Measurements from ENCODE around the gene NBEA.

DNA sequence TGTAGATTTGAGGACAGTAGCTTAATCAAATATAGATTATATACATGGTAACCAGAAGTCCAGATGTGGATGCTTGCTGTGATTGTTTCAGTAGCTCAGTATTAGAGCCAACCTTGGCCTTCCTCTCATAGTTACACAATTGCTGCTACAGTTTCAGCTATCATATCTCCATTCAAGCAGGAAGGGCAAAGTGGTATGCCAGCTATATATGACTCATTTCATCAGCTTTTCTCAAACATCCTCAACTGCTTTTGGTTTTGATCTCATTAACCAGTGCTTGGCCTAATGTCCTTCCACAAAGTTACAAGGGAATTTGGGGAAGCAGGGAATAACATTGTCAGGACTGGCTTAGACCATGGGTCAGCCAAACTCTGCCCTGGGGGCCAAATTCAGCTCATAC lies 607.4 kb downstream of the NBEA start:
- TF ChIP-seq, protein P1, sequence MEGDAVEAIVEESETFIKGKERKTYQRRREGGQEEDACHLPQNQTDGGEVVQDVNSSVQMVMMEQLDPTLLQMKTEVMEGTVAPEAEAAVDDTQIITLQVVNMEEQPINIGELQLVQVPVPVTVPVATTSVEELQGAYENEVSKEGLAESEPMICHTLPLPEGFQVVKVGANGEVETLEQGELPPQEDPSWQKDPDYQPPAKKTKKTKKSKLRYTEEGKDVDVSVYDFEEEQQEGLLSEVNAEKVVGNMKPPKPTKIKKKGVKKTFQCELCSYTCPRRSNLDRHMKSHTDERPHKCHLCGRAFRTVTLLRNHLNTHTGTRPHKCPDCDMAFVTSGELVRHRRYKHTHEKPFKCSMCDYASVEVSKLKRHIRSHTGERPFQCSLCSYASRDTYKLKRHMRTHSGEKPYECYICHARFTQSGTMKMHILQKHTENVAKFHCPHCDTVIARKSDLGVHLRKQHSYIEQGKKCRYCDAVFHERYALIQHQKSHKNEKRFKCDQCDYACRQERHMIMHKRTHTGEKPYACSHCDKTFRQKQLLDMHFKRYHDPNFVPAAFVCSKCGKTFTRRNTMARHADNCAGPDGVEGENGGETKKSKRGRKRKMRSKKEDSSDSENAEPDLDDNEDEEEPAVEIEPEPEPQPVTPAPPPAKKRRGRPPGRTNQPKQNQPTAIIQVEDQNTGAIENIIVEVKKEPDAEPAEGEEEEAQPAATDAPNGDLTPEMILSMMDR (IDR thresholded peaks at IDR 0.05), result no peak
- no peak for TF ChIP-seq POLR2A (IDR thresholded peaks at IDR 0.05)
